ENCODE measurements around the gene MATN3.

Gene MATN3

DNA sequence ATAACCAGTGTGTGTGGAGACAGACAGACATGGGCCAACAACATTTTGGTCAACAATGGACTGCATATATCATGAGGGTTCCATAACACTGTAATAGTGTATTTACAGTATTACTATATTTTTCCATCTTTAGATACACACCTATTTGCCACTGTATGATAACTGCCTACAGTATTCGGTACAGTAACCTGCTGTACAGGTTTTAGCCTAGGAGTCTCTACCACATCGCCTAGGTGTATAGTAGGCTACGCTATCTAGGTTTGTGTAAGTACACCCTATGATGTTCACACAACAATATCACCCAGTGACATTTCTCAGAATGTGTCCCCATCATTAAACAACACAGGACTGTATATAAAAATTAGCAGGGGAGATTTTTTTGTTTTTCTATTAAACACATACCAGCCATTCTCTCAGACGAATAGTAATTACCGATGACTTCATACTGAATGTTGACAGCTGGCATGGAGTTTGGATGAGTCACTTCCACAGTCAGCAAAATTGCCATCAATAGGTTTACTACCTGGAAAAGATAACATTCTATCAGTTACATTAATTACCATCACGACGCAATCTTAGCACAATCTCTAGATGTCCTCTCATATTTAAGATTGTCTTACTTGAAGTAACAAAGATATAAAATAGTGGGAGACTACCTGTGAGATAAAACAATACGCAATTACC is 28.2 kb upstream of the MATN3 start:
- no peak for DNase-seq

DNA sequence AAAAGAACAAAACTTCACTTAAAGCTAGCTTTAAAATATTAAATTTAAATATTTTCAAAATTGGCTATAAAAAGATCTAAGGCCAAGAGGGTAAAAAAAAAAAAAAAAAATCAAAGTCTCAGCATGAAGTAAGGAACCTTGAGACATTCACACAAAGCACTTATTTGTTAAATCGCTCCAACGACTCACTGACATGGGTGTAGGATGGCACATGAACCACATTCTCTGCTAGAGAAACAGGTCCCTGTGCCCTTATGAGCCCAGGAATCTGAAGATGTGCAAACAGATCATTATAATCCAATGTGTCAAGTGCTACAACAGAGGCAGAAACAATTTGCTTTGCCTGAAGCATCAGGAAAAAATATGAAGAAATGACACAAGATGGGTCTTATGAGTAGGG is 25.2 kb upstream of the MATN3 start:
- DNase-seq = no peak

DNA sequence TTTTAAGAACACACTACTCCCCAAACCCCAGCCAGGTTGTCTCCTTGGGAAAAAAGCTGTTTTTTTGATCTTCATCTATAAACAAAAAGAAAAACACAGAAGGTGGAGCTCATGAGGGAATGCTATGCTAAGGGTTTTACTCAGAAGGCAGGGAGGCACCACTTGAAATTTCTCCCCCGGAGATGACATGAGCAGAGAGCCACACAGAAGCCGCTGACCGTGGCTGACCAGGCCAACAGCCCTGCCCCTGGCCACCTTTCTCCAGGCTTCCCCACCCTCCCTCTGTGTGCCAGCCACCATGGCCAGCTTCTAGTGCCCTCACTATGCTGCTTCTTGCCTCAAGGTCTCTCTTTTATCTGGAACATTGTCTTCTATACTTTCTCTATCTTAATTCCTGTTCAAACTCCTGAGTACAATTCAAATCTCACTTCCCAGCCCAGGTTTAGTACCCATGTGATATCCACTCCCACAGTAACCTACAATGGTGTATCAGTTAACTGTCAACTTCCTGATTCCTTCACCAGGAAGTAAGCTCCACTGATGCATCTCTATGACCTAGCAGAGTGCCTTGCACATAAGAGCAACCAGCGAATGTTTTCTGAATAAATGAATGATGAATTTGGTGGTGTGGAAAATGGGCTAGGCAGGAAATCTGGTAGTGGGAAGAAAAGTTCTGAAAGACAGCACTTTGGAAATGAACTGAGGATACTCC is 23.6 kb upstream of the MATN3 start:
- no peak for DNase-seq

- no peak for DNase-seq
Observed at GRCh38 chr2:20034821-20035220, 22.4 kb upstream of the MATN3 start.

DNA sequence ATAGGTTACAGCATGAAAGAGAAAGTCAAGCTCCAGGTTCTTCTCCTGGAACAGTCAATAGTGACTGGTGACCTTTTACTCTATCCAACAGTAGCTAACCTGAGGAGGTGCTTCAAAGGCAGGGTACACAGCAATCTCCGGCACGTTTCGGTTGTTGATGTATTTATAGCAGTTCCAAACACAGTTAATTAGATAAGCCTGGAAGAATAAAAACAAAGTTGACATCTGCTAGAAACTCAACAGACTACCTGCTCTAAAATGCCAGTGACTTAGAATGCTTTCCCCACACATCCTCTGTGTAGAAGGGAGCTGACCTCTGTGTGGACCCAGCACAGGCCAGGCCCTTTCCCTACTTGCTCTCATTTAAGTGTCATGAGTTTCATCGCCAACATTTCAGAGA is 21.8 kb upstream of the MATN3 start:
- no peak for DNase-seq

DNA sequence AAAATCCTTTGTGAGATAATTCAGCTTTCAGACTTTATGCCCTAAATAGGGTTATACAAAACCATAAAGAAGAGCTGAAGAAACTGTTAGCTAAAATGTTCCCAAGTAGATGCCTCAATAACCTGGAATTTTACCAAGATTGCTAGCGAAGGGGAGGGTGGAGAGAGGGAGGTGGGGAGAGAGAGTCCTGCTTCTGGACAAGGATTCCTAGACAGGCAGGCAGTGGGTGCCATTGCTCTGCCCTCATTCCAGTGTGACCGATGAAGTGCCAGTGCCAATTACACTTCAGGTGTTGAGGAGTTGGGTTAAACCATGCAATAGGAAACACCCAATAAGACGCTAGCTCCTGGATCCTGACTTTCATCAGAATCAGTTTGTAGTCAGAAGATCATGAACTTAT is 20.9 kb upstream of the MATN3 start:
- no peak for DNase-seq

- no peak for DNase-seq
Observed at GRCh38 chr2:20030224-20030623, 17.8 kb upstream of the MATN3 start.

DNA sequence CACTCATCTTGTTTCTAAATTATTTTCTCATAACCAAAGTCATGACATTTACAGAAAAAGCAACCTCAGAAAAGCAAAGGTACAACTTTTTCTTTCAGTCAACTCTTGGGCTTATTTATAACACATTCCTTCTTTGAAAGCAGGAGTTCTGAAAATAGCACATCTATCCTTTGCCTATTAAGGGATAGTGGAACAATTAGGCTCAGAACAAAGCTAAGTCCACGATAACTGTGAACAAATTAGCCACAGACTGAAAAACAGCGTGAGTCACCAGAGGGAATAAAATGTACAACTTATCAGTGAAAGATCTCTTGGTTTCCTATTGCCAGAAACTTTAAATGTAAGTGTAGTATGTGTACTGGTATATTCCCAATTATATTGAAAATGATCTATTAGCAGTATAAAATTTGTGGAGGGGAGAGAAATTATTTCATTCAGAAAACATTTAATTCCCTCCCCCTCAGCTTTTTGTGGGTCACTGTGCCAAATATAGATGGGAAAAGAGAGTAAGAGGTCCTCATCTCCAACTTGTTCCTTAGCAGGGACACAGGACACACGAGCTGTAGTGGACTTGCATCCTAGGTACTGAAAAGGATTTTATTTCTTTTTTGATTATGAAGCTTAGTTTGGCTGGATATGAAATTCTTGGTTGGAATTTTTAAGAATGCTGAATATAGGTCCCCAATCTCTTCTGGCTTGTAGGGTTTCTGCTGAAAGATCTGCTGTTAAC is 15.4 kb upstream of the MATN3 start:
- no peak for DNase-seq

DNA sequence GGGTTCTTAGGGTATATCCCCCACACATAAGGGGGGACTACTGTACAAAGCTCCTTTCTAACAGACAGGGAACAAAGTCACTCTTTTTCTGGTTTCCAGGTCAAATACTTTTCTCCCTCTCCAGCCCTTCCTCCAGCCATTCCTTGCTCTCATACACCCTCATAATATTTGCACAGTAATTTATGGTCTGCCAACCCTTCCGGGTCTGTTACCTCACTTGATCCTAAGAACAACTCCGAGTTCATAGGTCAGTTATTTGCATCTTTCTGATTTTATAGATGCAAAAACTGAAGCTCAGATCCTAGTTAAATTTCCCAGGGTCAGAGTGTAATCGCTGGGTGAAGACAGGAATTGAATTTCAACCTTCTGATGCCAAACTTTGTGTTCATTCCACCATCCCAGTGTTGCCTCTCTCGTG is 14.8 kb upstream of the MATN3 start:
- no peak for DNase-seq

GRCh38 chr2:20025065-20025786 is 12.8 kb upstream of the MATN3 start:
- no peak for DNase-seq

DNA sequence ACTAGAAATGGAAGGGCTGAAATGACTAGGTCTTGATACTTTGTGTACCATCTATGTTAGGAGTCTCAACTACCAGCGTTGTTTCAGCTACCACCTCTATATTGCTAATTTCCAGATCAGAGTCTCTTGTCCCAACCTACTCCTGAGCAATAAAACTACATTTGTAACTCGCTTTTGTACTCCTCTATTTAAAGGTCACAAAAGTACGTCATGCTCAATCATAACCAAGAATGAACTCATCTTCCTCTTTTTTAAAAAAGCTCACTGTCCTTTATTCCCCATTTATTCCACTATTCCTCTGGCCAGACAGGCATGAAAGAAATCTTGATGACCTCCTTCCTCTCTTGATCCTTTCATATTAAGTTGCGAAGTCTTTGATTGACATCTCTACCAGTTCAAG is 11.2 kb upstream of the MATN3 start:
- DNase-seq = no peak

- no peak for DNase-seq
Observed at GRCh38 chr2:20021405-20022009, 9.0 kb upstream of the MATN3 start.

GRCh38 chr2:20019747-20020146 is 7.3 kb upstream of the MATN3 start:
- DNase-seq = no peak

DNA sequence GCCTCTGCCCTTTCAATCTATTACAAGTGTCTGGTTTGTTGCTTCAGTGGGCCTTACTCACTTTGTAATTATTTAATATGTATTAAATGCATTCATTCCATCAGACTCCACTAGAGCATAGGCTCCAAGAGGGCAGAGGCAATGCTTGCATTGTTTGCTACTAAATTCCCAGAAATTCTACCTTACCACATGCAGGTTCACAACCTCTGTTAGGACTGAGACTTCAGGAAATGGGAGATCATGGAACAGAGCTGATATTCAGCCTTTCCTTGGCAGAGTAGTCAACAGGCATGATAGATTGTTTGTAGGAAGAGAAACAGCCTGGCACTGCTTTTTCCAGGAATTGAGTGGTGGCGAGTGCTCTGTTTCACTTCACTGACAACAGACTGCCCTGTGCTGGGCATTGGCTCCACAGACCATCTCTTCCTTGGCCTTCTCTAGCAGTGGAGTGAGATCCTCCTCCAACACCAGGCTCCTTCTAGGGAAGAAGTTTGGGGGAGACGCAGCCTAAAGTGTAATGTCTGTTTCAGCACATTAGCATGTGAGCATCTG is 6.2 kb upstream of the MATN3 start:
- DNase-seq = no peak

GRCh38 chr2:20016346-20016745 is 3.9 kb upstream of the MATN3 start:
- DNase-seq = no peak

DNA sequence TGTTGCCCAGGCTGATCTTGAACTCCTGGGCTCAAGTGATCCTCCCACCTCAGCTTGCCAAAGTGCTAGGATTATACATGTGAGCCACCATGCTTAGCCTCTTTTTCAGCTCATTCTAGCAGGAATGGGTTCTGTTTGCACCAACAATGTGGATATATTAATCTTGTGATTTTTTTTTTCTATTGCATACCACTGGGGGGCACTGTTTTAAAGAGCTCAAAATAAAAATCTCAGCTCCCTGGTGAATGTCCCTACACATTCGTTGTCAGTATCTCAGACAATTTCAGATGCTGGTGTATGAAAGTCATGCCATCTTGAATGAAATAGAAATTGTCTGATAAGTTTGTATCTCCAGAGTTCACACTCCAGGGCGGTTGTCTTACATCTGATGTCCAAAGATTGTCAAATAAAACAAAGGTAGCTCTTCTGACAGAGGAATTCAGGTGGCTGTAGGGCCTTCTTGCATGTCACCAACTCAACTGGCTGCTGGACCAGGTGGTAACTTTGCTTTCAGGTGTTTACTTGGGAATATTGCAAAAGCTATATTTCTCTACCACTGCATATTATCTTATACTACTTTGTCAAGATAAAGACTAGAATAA is 3.1 kb upstream of the MATN3 start:
- peak in 2 of 58 donors; percentile 35 to 56 for DNase-seq

- no peak for DNase-seq
Observed at GRCh38 chr2:20013126-20013849, 820 bp upstream of the MATN3 start.

- DNase-seq = no peak
Observed at GRCh38 chr2:20012032-20012281, 511 bp downstream of the MATN3 start.

- no peak for DNase-seq
Observed at GRCh38 chr2:20011276-20012031, 1.0 kb downstream of the MATN3 start.

DNA sequence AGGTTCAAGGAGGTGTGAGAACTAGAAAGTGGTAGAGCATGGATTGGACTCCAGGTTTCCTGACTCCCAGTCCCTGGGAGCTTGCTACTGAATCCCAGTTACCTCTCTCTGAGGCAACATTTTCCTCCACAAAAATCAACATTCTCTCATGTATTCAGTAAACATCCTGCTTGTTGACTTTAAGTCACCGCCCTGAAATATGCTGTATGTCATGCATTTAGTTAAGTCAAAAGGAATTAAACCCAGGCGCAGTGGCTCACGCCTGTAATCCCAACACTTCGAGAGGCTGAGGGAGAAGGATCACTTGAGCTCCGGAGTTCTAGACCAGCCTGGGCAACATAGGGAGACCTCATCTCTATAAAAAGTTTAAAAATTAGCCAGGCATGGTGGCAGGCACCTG is 3.8 kb downstream of the MATN3 start:
- DNase-seq = no peak
